IPS-18a (cell line): Measurements from ENCODE around the gene CHD9.

ENCODE experiments used
- H3K27ac ChIP-seq: one replicate; pipeline ENCODE4 v1.5.1; 2013; ENCODE audit warnings: low read length
- H3K27me3 ChIP-seq: one replicate; pipeline ENCODE4 v1.6.1; 2013; ENCODE audit warnings: mild to moderate bottlenecking, low read length; ENCODE audit not compliant: control insufficient read depth, insufficient read depth
- H3K36me3 ChIP-seq: one replicate; pipeline ENCODE4 v1.6.1; 2013; ENCODE audit warnings: low read depth, low read length; ENCODE audit not compliant: control insufficient read depth
- H3K4me1 ChIP-seq: one replicate; pipeline ENCODE4 v1.6.1; 2013; ENCODE audit warnings: low read depth, low read length; ENCODE audit not compliant: control insufficient read depth
- H3K4me3 ChIP-seq: one replicate; pipeline ENCODE4 v1.5.1; 2013; ENCODE audit warnings: low read length
- H3K9ac ChIP-seq: one replicate; pipeline ENCODE4 v1.6.1; 2013; ENCODE audit warnings: mild to moderate bottlenecking, low read length, moderate library complexity
- H3K9me3 ChIP-seq: one replicate; pipeline ENCODE4 v1.6.1; 2013; ENCODE audit warnings: low read depth, low read length; ENCODE audit not compliant: control insufficient read depth

CHD9 gene

DNA sequence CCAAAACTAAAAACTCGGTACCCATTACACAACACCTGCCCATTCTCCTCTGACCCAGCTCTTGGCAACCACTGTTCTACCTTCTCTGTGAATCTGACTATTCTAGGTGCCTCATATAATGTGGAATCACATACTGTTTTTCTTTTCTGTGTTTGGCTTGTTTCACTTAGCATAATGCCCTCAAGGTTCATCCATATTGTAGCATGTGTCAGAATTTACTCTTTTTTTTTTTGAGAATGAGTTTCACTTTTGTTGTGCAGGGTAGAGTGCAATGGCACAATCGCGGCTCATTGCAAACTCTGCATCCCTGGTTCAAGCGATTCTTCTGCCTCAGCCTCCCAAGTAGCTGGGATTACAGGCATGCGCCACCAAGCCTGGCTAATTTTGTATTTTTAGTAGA lies 320.0 kb downstream of the CHD9 start:
- H3K4me1 ChIP-seq = no peaks in the 10 kb centered on the region
- no peak overlapping the region for H3K9ac ChIP-seq
- H3K4me3 ChIP-seq = no peak overlapping the region
- no peaks in the 10 kb centered on the region for H3K27me3 ChIP-seq
- H3K27ac ChIP-seq = no peak overlapping the region
- no peaks in the 10 kb centered on the region for H3K36me3 ChIP-seq
- H3K9me3 ChIP-seq = no peaks in the 10 kb centered on the region

DNA sequence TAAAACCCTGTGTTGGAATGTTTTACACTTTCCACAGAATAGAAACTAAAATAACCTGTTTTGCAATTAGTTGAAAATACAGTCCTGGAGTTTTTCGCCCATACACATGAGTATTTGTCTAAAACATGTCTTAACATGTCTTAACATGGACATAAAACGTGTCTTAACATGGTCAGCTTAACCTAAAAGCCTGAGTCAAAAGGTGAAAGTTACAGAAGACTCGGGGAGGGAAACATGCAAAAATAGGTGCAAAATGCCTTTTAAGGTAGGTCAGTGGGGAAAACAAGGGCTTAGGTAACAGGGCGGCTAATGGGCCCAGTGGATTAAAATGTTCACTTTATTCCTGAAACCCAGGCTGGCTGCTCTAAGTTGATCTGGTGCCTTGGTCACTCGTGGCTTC lies 323.3 kb downstream of the CHD9 start:
- no peak overlapping the region for H3K9ac ChIP-seq
- no peak overlapping the region for H3K4me3 ChIP-seq
- H3K27me3 ChIP-seq = no peaks in the 10 kb centered on the region
- no peak overlapping the region for H3K27ac ChIP-seq
- no peaks in the 10 kb centered on the region for H3K36me3 ChIP-seq
- no peaks in the 10 kb centered on the region for H3K4me1 ChIP-seq
- no peaks in the 10 kb centered on the region for H3K9me3 ChIP-seq
